Kidney epithelial cell (primary cell): ENCODE measurements around the gene CNNM2. TPM values are rescaled to one million over a fixed set of nuclear protein-coding genes. Genes with fewer than 3 reads are reported as not detected.

ENCODE experiments used
- DNase-seq: peaks from one replicate; pipeline ENCODE4 v3.0.0-alpha.2; 2010; ENCODE audit warnings: low read depth
- H3K27me3 ChIP-seq: 2 replicates; pipeline ENCODE4 v1.6.0; 2011; ENCODE audit warnings: low read length; ENCODE audit not compliant: control insufficient read depth, insufficient read depth
- H3K36me3 ChIP-seq: 2 replicates; pipeline ENCODE4 v1.5.1; 2011; ENCODE audit warnings: low read length; ENCODE audit not compliant: control insufficient read depth, insufficient read depth
- H3K4me3 ChIP-seq: 2 replicates; pipeline ENCODE4 v1.5.1; 2011; ENCODE audit warnings: low read depth, mild to moderate bottlenecking, control low read depth, low read length
- total RNA-seq: library from RNA; depleted of rRNA; stranded (reverse); fragments of >200 nt; gene quantifications from 2 replicates; pipeline ENCODE4 v1.2.3, GENCODE V29; 2015
- TF ChIP-seq, protein P1 (sequence below): IDR thresholded peaks from 2 replicates; pipeline ENCODE4 v1.5.1; 2011; ENCODE audit warnings: mild to moderate bottlenecking, moderate library complexity, low read length, control low read depth, inconsistent platforms; ENCODE audit not compliant: insufficient read depth, poor library complexity, severe bottlenecking

The CNNM2 gene
- total RNA-seq, 1 donor from 2014 or later, result 6.4 TPM

- no peak for DNase-seq
- TF ChIP-seq, protein P1, sequence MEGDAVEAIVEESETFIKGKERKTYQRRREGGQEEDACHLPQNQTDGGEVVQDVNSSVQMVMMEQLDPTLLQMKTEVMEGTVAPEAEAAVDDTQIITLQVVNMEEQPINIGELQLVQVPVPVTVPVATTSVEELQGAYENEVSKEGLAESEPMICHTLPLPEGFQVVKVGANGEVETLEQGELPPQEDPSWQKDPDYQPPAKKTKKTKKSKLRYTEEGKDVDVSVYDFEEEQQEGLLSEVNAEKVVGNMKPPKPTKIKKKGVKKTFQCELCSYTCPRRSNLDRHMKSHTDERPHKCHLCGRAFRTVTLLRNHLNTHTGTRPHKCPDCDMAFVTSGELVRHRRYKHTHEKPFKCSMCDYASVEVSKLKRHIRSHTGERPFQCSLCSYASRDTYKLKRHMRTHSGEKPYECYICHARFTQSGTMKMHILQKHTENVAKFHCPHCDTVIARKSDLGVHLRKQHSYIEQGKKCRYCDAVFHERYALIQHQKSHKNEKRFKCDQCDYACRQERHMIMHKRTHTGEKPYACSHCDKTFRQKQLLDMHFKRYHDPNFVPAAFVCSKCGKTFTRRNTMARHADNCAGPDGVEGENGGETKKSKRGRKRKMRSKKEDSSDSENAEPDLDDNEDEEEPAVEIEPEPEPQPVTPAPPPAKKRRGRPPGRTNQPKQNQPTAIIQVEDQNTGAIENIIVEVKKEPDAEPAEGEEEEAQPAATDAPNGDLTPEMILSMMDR, result no peak
- no peaks in the 10 kb centered on the region for H3K36me3 ChIP-seq
- H3K4me3 ChIP-seq, result no peak overlapping the region
- H3K27me3 ChIP-seq, result no peaks in the 10 kb centered on the region
These were observed 162.9 kb downstream of the CNNM2 start for GRCh38 chr10:103080891-103081581.

DNA sequence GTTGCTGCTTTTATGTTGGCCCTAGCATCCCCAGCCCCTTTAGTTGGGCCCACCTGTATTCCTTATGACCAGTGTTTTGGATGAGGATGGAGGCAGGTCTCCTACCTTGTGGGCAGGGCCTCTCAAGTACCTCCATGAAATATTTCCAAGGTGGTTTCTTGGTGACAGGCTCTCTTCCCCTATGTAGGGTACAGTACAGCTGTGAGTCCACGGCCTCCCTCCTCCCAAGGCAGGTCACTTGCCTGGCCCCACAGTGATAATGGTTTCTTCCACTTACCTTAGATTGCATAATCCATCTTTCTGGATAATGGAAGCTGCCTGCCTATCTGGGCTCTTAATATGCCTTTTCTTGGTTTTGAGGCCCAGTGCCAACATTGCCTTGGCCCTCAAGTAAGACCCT lies 164.6 kb downstream of the CNNM2 start:
- Histone ChIP-seq H3K36me3 (no peaks in the 10 kb centered on the region), H3K27me3 (no peaks in the 10 kb centered on the region), H3K4me3 (no peak overlapping the region)
- DNase-seq, result no peak
- TF ChIP-seq, protein P1, result no peak

- H3K36me3 ChIP-seq, result no peaks in the 10 kb centered on the region
- H3K27me3 ChIP-seq, result no peaks in the 10 kb centered on the region
- H3K4me3 ChIP-seq, result no peak overlapping the region
- TF ChIP-seq, protein P1, result no peak
- DNase-seq, result no peak
These were observed 165.3 kb downstream of the CNNM2 start for GRCh38 chr10:103083266-103083976.

- no peak overlapping the region for H3K4me3 ChIP-seq
- TF ChIP-seq, protein P1, result no peak
- no peak for DNase-seq
- H3K36me3 ChIP-seq, result no peaks in the 10 kb centered on the region
- H3K27me3 ChIP-seq, result no peaks in the 10 kb centered on the region
These were observed 165.9 kb downstream of the CNNM2 start for GRCh38 chr10:103083977-103084320.

GRCh38 chr10:103086261-103086660 lies 168.2 kb downstream of the CNNM2 start:
- Histone ChIP-seq H3K4me3 (no peak overlapping the region), H3K27me3 (no peaks in the 10 kb centered on the region), H3K36me3 (peaks cover 2% of the 10 kb centered on the region)
- TF ChIP-seq, protein P1, result no peak
- no peak for DNase-seq
